Measurements from ENCODE around the gene TOE1.
A peak's percentile ranks its signal among the peaks of the same experiment; 100 is the strongest.

The TOE1 gene

GRCh38 chr1:45327644-45328515 lies 12.1 kb upstream of the TOE1 start:
- Histone ChIP-seq H3K9me3 (ENCODE audit: control insufficient read depth in 1 of 2, low read length in 2 of 2) (no peaks in the 10 kb centered on the region), H3K27ac (ENCODE audit: low read length) (no peak overlapping the region), H3K4me3 (ENCODE audit: low read depth in 1 of 2, low read length in 2 of 2) (peak overlapping the region; percentile 59 to 68), H3K36me3 (ENCODE audit: control insufficient read depth in 1 of 2, insufficient read depth in 2 of 2, low read length in 2 of 2) (peaks cover 11 to 31% of the 10 kb centered on the region in 2 donors), H3K27me3 (ENCODE audit: low read depth, low read length) (no peaks in the 10 kb centered on the region), H3K4me1 (ENCODE audit: control insufficient read depth in 1 of 2, insufficient read depth in 2 of 2, low read length in 2 of 2) (peaks cover 0 to 7% of the 10 kb centered on the region in 2 donors)

GRCh38 chr1:45328680-45329079 lies 11.3 kb upstream of the TOE1 start:
- Histone ChIP-seq H3K9me3 (ENCODE audit: control insufficient read depth in 1 of 2, low read length in 2 of 2) (no peaks in the 10 kb centered on the region), H3K4me3 (ENCODE audit: low read depth in 1 of 2, low read length in 2 of 2) (no peak overlapping the region), H3K4me1 (ENCODE audit: control insufficient read depth in 1 of 2, insufficient read depth in 2 of 2, low read length in 2 of 2) (peaks cover 0 to 7% of the 10 kb centered on the region in 2 donors), H3K36me3 (ENCODE audit: control insufficient read depth in 1 of 2, insufficient read depth in 2 of 2, low read length in 2 of 2) (peaks cover 12 to 39% of the 10 kb centered on the region in 2 donors), H3K27ac (ENCODE audit: low read length) (no peak overlapping the region), H3K27me3 (ENCODE audit: low read depth, low read length) (no peaks in the 10 kb centered on the region)

- no peak overlapping the region for H3K27ac ChIP-seq (ENCODE audit: low read length)
- H3K4me3 ChIP-seq (ENCODE audit: low read depth in 1 of 2, low read length in 2 of 2), result no peak overlapping the region
- peaks cover 0 to 7% of the 10 kb centered on the region in 2 donors for H3K4me1 ChIP-seq (ENCODE audit: control insufficient read depth in 1 of 2, insufficient read depth in 2 of 2, low read length in 2 of 2)
- no peaks in the 10 kb centered on the region for H3K27me3 ChIP-seq (ENCODE audit: low read depth, low read length)
- H3K9me3 ChIP-seq (ENCODE audit: control insufficient read depth in 1 of 2, low read length in 2 of 2), result no peaks in the 10 kb centered on the region
- H3K36me3 ChIP-seq (ENCODE audit: control insufficient read depth in 1 of 2, insufficient read depth in 2 of 2, low read length in 2 of 2), result peaks cover 15 to 39% of the 10 kb centered on the region in 2 donors
These were observed 10.5 kb upstream of the TOE1 start for GRCh38 chr1:45329445-45329844.

GRCh38 chr1:45331436-45332345 lies 8.3 kb upstream of the TOE1 start:
- Histone ChIP-seq H3K36me3 (ENCODE audit: control insufficient read depth in 1 of 2, insufficient read depth in 2 of 2, low read length in 2 of 2) (peaks cover 15 to 39% of the 10 kb centered on the region in 2 donors), H3K4me1 (ENCODE audit: control insufficient read depth in 1 of 2, insufficient read depth in 2 of 2, low read length in 2 of 2) (peaks cover 0 to 7% of the 10 kb centered on the region in 2 donors), H3K27me3 (ENCODE audit: low read depth, low read length) (no peaks in the 10 kb centered on the region), H3K27ac (ENCODE audit: low read length) (no peak overlapping the region), H3K4me3 (ENCODE audit: low read depth in 1 of 2, low read length in 2 of 2) (no peak overlapping the region), H3K9me3 (ENCODE audit: control insufficient read depth in 1 of 2, low read length in 2 of 2) (no peaks in the 10 kb centered on the region)

- Histone ChIP-seq H3K9me3 (ENCODE audit: control insufficient read depth in 1 of 2, low read length in 2 of 2) (no peaks in the 10 kb centered on the region), H3K36me3 (ENCODE audit: control insufficient read depth in 1 of 2, insufficient read depth in 2 of 2, low read length in 2 of 2) (peaks cover 15 to 39% of the 10 kb centered on the region in 2 donors), H3K4me1 (ENCODE audit: control insufficient read depth in 1 of 2, insufficient read depth in 2 of 2, low read length in 2 of 2) (peaks cover 0 to 4% of the 10 kb centered on the region in 2 donors), H3K27ac (ENCODE audit: low read length) (no peak overlapping the region), H3K4me3 (ENCODE audit: low read depth in 1 of 2, low read length in 2 of 2) (no peak overlapping the region), H3K27me3 (ENCODE audit: low read depth, low read length) (no peaks in the 10 kb centered on the region)
These were observed 7.6 kb upstream of the TOE1 start for GRCh38 chr1:45332346-45332720.

GRCh38 chr1:45334308-45335245 lies 5.4 kb upstream of the TOE1 start:
- Histone ChIP-seq H3K36me3 (ENCODE audit: control insufficient read depth in 1 of 2, insufficient read depth in 2 of 2, low read length in 2 of 2) (peaks cover 15 to 30% of the 10 kb centered on the region in 2 donors), H3K4me3 (ENCODE audit: low read depth in 1 of 2, low read length in 2 of 2) (no peak overlapping the region), H3K4me1 (ENCODE audit: control insufficient read depth in 1 of 2, insufficient read depth in 2 of 2, low read length in 2 of 2) (no peaks in the 10 kb centered on the region), H3K27me3 (ENCODE audit: low read depth, low read length) (no peaks in the 10 kb centered on the region), H3K9me3 (ENCODE audit: control insufficient read depth in 1 of 2, low read length in 2 of 2) (no peaks in the 10 kb centered on the region), H3K27ac (ENCODE audit: low read length) (no peak overlapping the region)

GRCh38 chr1:45335855-45336324 lies 4.1 kb upstream of the TOE1 start:
- H3K27me3 ChIP-seq (ENCODE audit: low read depth, low read length), result no peaks in the 10 kb centered on the region
- H3K9me3 ChIP-seq (ENCODE audit: control insufficient read depth in 1 of 2, low read length in 2 of 2), result no peaks in the 10 kb centered on the region
- H3K4me3 ChIP-seq (ENCODE audit: low read depth in 1 of 2, low read length in 2 of 2), result no peak overlapping the region
- H3K36me3 ChIP-seq (ENCODE audit: control insufficient read depth in 1 of 2, insufficient read depth in 2 of 2, low read length in 2 of 2), result peaks cover 11 to 27% of the 10 kb centered on the region in 2 donors
- H3K4me1 ChIP-seq (ENCODE audit: control insufficient read depth in 1 of 2, insufficient read depth in 2 of 2, low read length in 2 of 2), result peaks cover 4% of the 10 kb centered on the region in 2 donors
- H3K27ac ChIP-seq (ENCODE audit: low read length), result no peak overlapping the region

- Histone ChIP-seq H3K36me3 (ENCODE audit: control insufficient read depth in 1 of 2, insufficient read depth in 2 of 2, low read length in 2 of 2) (peaks cover 16 to 20% of the 10 kb centered on the region in 2 donors), H3K4me3 (ENCODE audit: low read depth in 1 of 2, low read length in 2 of 2) (no peak overlapping the region), H3K27me3 (ENCODE audit: low read depth, low read length) (no peaks in the 10 kb centered on the region), H3K27ac (ENCODE audit: low read length) (no peak overlapping the region), H3K9me3 (ENCODE audit: control insufficient read depth in 1 of 2, low read length in 2 of 2) (no peaks in the 10 kb centered on the region), H3K4me1 (ENCODE audit: control insufficient read depth in 1 of 2, insufficient read depth in 2 of 2, low read length in 2 of 2) (peaks cover 10 to 20% of the 10 kb centered on the region in 2 donors)
These were observed 2.2 kb upstream of the TOE1 start for GRCh38 chr1:45337630-45338325.

- Histone ChIP-seq H3K9me3 (ENCODE audit: control insufficient read depth in 1 of 2, low read length in 2 of 2) (no peaks in the 10 kb centered on the region), H3K36me3 (ENCODE audit: control insufficient read depth in 1 of 2, insufficient read depth in 2 of 2, low read length in 2 of 2) (peaks cover 40 to 41% of the 10 kb centered on the region in 2 donors), H3K4me1 (ENCODE audit: control insufficient read depth in 1 of 2, insufficient read depth in 2 of 2, low read length in 2 of 2) (peaks cover 10 to 20% of the 10 kb centered on the region in 2 donors), H3K27ac (ENCODE audit: low read length) (peak overlapping the region; percentile 99), H3K27me3 (ENCODE audit: low read depth, low read length) (no peaks in the 10 kb centered on the region), H3K4me3 (ENCODE audit: low read depth in 1 of 2, low read length in 2 of 2) (peak overlapping the region; percentile 83 to 96)
These were observed 971 bp downstream of the TOE1 start for GRCh38 chr1:45340816-45341466.

- no peaks in the 10 kb centered on the region for H3K27me3 ChIP-seq (ENCODE audit: low read depth, low read length)
- H3K4me3 ChIP-seq (ENCODE audit: low read depth in 1 of 2, low read length in 2 of 2), result no peak overlapping the region
- H3K4me1 ChIP-seq (ENCODE audit: control insufficient read depth in 1 of 2, insufficient read depth in 2 of 2, low read length in 2 of 2), result peaks cover 16 to 38% of the 10 kb centered on the region in 2 donors
- no peaks in the 10 kb centered on the region for H3K9me3 ChIP-seq (ENCODE audit: control insufficient read depth in 1 of 2, low read length in 2 of 2)
- no peak overlapping the region for H3K27ac ChIP-seq (ENCODE audit: low read length)
- H3K36me3 ChIP-seq (ENCODE audit: control insufficient read depth in 1 of 2, insufficient read depth in 2 of 2, low read length in 2 of 2), result peaks cover 40 to 46% of the 10 kb centered on the region in 2 donors
These were observed 4.5 kb downstream of the TOE1 start for GRCh38 chr1:45344499-45344898.
